ENCODE data around the gene ANXA8. TPM values are rescaled to one million over a fixed set of nuclear protein-coding genes. Genes with fewer than 3 reads are reported as not detected.

ANXA8 gene
- total and polyA plus RNA-seq, 10 of the 15 experiments (the other 5 are each of a cell fraction or from before 2014, with no cell fraction given) = 0.10 to 0.53 (median 0.41) TPM; not detected in 3

GRCh38 chr10:47457826-47458225 is 26.1 kb downstream of the ANXA8 start:
- intact Hi-C loops (cut with micrococcal nuclease; ENCODE audit: unreplicated experiment) (no loop called here), in situ Hi-C loops (cut with MboI) (no loop called here)
- no peak overlapping the region for H3K9ac ChIP-seq (ENCODE audit: control insufficient read depth, insufficient read depth, low read length)
- no peaks in the 10 kb centered on the region for H3K79me2 ChIP-seq (ENCODE audit: control insufficient read depth, insufficient read depth, low read length)
- no peaks in the 10 kb centered on the region for H3K9me3 ChIP-seq (replicated peaks; ENCODE audit: control insufficient read depth, insufficient read depth, low read length)
- no peak for FAIRE-seq
- ChIA-PET RAD21 (ENCODE audit: unreplicated experiment) (no interaction called here), CTCF (no interaction called here), SMC1A (ENCODE audit: uncharacterized antibody, unreplicated experiment) (no interaction called here), POLR2A (no interaction called here)
- no peaks in the 10 kb centered on the region for H3K4me1 ChIP-seq (ENCODE audit: control insufficient read depth, insufficient read depth, low read length)
- no peak overlapping the region for H3K4me2 ChIP-seq (ENCODE audit: control insufficient read depth, insufficient read depth)
- no peaks in the 10 kb centered on the region for H3K36me3 ChIP-seq (ENCODE audit: control insufficient read depth in 2 of 2, insufficient read depth in 2 of 2, low read length in 1 of 2)
- no peak overlapping the region for H2AFZ ChIP-seq (ENCODE audit: control insufficient read depth, low read depth, low read length)
- no TSS peak for BruUV-seq (replicated peaks)
- H3K27ac ChIP-seq (ENCODE audit: control insufficient read depth, insufficient read depth) = no peak overlapping the region
- no peak for ATAC-seq
- H3K27me3 ChIP-seq (replicated peaks in 1 of 2; ENCODE audit: control insufficient read depth in 2 of 2, insufficient read depth in 2 of 2, low read length in 1 of 2) = peaks cover 0 to 3% of the 10 kb centered on the region in 2 experiments; a peak in 3 of 4 replicates
- no peak overlapping the region for H3K4me3 ChIP-seq
- DNase-seq (ENCODE audit: low read depth, low spot score) = no peak
- no peak for TF ChIP-seq BCL11A (IDR thresholded peaks at IDR 0.05; ENCODE audit: low read depth, low read length)
- TF ChIP-seq ZNF217 (IDR thresholded peaks at IDR 0.05) = no peak
- no peak for TF ChIP-seq MXI1 (IDR thresholded peaks at IDR 0.05; ENCODE audit: low read depth, low read length)
- no peak for TF ChIP-seq TARDBP (IDR thresholded peaks at IDR 0.05; ENCODE audit: borderline replicate concordance)
- TF ChIP-seq BMI1 (IDR thresholded peaks at IDR 0.05; ENCODE audit: borderline replicate concordance) = no peak
- TF ChIP-seq POLR2A (IDR thresholded peaks at IDR 0.05; ENCODE audit: low read depth, low read length) = no peak
- no peak for TF ChIP-seq ZNF384 (IDR thresholded peaks at IDR 0.05; ENCODE audit: borderline replicate concordance, low read depth, low read length)
- TF ChIP-seq NR2C1 (IDR thresholded peaks at IDR 0.05) = no peak
- no peak for TF ChIP-seq MYB (IDR thresholded peaks at IDR 0.05; ENCODE audit: borderline replicate concordance, low read depth, low read length)
- TF ChIP-seq FOS (IDR thresholded peaks at IDR 0.05; ENCODE audit: borderline replicate concordance, extremely low read depth, insufficient read length) = no peak
- 0% methylated on average over 1 of the region's 1 CpG for WGBS (ENCODE audit: insufficient coverage, insufficient replicate concordance, low lambda C conversion rate, missing lambda C conversion rate)
- H4K20me1 ChIP-seq (ENCODE audit: control insufficient read depth, insufficient read depth) = no peaks in the 10 kb centered on the region

- no peak for ATAC-seq
- FAIRE-seq = no peak
- 78% methylated on average over 1 of the region's 1 CpG for WGBS (ENCODE audit: insufficient coverage, insufficient replicate concordance, low lambda C conversion rate, missing lambda C conversion rate)
- Histone ChIP-seq H3K27ac (ENCODE audit: control insufficient read depth, insufficient read depth) (no peak overlapping the region), H4K20me1 (ENCODE audit: control insufficient read depth, insufficient read depth) (no peaks in the 10 kb centered on the region), H3K9ac (ENCODE audit: control insufficient read depth, insufficient read depth, low read length) (no peak overlapping the region), H3K36me3 (ENCODE audit: control insufficient read depth in 2 of 2, insufficient read depth in 2 of 2, low read length in 1 of 2) (no peaks in the 10 kb centered on the region), H3K27me3 (replicated peaks in 1 of 2; ENCODE audit: control insufficient read depth in 2 of 2, insufficient read depth in 2 of 2, low read length in 1 of 2) (peaks cover 0 to 3% of the 10 kb centered on the region in 2 experiments; a peak in 3 of 4 replicates), H3K4me3 (no peak overlapping the region), H3K4me2 (ENCODE audit: control insufficient read depth, insufficient read depth) (no peak overlapping the region), H3K9me3 (replicated peaks; ENCODE audit: control insufficient read depth, insufficient read depth, low read length) (no peaks in the 10 kb centered on the region), H2AFZ (ENCODE audit: control insufficient read depth, low read depth, low read length) (no peak overlapping the region), H3K79me2 (ENCODE audit: control insufficient read depth, insufficient read depth, low read length) (no peaks in the 10 kb centered on the region), H3K4me1 (ENCODE audit: control insufficient read depth, insufficient read depth, low read length) (no peaks in the 10 kb centered on the region)
- in situ Hi-C loops (cut with MboI) = no loop called here
- ChIA-PET POLR2A (no interaction called here), CTCF (no interaction called here), RAD21 (ENCODE audit: unreplicated experiment) (no interaction called here), SMC1A (ENCODE audit: uncharacterized antibody, unreplicated experiment) (no interaction called here)
- intact Hi-C loops (cut with micrococcal nuclease; ENCODE audit: unreplicated experiment) = no loop called here
- DNase-seq (ENCODE audit: low read depth, low spot score) = no peak
- no TSS peak for BruUV-seq (replicated peaks)
- TF ChIP-seq MTA3 (IDR thresholded peaks at IDR 0.05; ENCODE audit: borderline replicate concordance, low read length) = no peak
- no peak for TF ChIP-seq TCF12 (IDR thresholded peaks at IDR 0.05; ENCODE audit: low read depth, low read length)
- TF ChIP-seq CTCF (IDR thresholded peaks at IDR 0.05 in 2 of 3, conservative IDR thresholded peaks at IDR 0.05 in 1 of 3; ENCODE audit: control insufficient read depth in 2 of 3, extremely low read depth in 1 of 3, insufficient read depth in 1 of 3, low read depth in 3 of 3, low read length in 3 of 3) = no peak
- no peak for TF ChIP-seq HDGF (IDR thresholded peaks at IDR 0.05)
- TF ChIP-seq RAD21 (IDR thresholded peaks at IDR 0.05; ENCODE audit: insufficient read depth, low read depth, low read length) = no peak
- TF ChIP-seq MAX (IDR thresholded peaks at IDR 0.05; ENCODE audit: low read depth, low read length) = no peak
- TF ChIP-seq EZH2 (IDR thresholded peaks at IDR 0.05; ENCODE audit: borderline replicate concordance, control insufficient read depth, low read depth, low read length) = no peak
- no peak for TF ChIP-seq EGR1 (IDR thresholded peaks at IDR 0.05; ENCODE audit: borderline replicate concordance in 1 of 2, low read depth in 2 of 2, low read length in 2 of 2)
- TF ChIP-seq NFYB (IDR thresholded peaks at IDR 0.05; ENCODE audit: insufficient read depth, low read depth, low read length) = no peak
- no peak for TF ChIP-seq IKZF1 (conservative IDR thresholded peaks at IDR 0.05)
Measured at GRCh38 chr10:47457528-47457820, 26.4 kb downstream of the ANXA8 start.

All from GM12878 (cell line).